ENCODE measurements around the gene TRAPPC2L. TPM values are rescaled to one million over a fixed set of nuclear protein-coding genes. Genes with fewer than 3 reads are reported as not detected.

Gene TRAPPC2L
- total RNA-seq, 6 experiments from 2014 or later = 58.0 to 75.9 (median 65.6) TPM

DNA sequence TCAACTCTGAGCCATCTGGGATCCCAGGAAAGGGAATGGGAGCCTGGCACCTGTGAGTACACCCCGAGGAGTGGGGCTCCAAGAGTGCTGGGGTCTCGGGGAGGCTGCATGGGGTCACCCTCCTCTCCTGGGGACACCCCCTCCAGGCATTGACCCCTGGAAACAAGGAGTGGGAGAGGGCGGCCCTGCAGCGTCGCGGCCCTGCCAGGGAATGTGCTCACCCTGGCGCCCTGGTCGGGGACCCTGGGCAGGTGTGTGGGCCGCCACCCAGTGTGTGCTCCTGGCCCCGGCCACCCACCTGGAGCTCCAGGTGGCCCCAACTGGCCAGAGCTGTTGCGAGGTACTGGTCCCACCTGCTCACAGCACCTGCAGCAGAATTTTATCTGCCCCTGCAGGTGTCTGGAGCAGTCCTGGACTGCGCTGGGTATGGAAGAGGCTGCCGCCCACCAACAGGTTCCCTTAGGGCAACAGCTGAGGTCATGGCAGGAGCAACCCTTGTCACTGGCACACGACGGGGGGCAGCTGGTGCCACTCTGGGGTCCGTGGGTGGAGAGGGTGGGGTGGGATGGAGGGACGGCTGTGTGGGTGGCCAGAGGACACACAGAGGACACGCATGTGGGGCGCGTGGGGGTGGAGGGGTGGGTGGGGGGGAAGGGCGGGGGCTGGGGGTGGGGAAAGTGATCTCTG lies 14.9 kb downstream of the TRAPPC2L start:
- TF ChIP-seq CTCF (IDR thresholded peaks at IDR 0.05) = no peak
- Mint-ChIP-seq H3K27ac (no peak overlapping the region), H3K4me1 (ENCODE audit: low read depth) (no peaks in the 10 kb centered on the region), H3K36me3 (ENCODE audit: low read depth) (no peaks in the 10 kb centered on the region), H3K9me3 (no peaks in the 10 kb centered on the region), H3K27me3 (ENCODE audit: insufficient read depth) (peaks cover 33% of the 10 kb centered on the region), H3K4me3 (no peak overlapping the region)
- DNase-seq = no peak

DNA sequence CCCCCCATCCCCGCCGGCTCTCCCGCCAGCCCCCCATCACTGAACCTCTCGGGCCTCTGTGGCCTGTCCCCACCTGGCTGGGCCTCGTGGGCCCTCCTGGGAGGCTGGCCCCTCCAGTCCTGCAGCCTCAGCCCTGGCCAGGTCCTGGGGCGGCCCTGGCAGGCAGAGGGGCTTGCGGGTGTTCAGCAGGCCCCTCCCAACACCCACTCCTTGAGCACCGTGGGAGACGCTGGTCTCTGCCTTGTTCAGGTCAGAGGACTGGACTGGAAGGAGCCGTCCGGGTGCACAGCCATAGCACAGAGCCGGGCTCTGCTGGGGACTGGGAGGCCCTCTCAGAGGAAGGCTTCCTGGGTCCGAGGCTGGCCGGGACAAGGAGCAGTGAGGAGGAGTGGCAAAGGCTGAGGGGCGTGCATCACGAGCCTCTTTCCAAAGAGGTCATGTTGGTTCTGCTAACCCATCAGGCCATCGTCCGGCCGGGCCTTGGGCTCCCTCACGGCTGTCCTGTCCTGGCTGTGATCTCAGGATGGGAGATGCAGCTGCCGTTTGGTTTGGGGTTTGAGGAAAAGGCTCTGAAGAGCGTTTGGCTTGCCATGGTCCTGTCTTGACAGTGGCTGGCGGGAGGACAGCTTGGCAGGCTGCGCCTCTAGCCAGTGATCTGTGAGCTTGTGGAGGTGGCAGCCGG lies 15.9 kb downstream of the TRAPPC2L start:
- Mint-ChIP-seq H3K4me3 (no peak overlapping the region), H3K27ac (no peak overlapping the region), H3K27me3 (ENCODE audit: insufficient read depth) (peaks cover 33% of the 10 kb centered on the region), H3K36me3 (ENCODE audit: low read depth) (no peaks in the 10 kb centered on the region), H3K9me3 (no peaks in the 10 kb centered on the region), H3K4me1 (ENCODE audit: low read depth) (no peaks in the 10 kb centered on the region)
- TF ChIP-seq CTCF (IDR thresholded peaks at IDR 0.05) = no peak
- no peak for DNase-seq

- Mint-ChIP-seq H3K36me3 (ENCODE audit: low read depth) (no peaks in the 10 kb centered on the region), H3K27ac (no peak overlapping the region), H3K4me1 (ENCODE audit: low read depth) (no peaks in the 10 kb centered on the region), H3K4me3 (no peak overlapping the region), H3K9me3 (no peaks in the 10 kb centered on the region), H3K27me3 (ENCODE audit: insufficient read depth) (peaks cover 28% of the 10 kb centered on the region)
- no peak for TF ChIP-seq CTCF (IDR thresholded peaks at IDR 0.05)
- DNase-seq = no peak
Observed at GRCh38 chr16:88874938-88875599, 18.1 kb downstream of the TRAPPC2L start.

- Mint-ChIP-seq H3K27me3 (ENCODE audit: insufficient read depth) (peaks cover 26% of the 10 kb centered on the region), H3K9me3 (no peaks in the 10 kb centered on the region)
- DNase-seq = no peak
Observed at GRCh38 chr16:88875703-88876234, 18.8 kb downstream of the TRAPPC2L start.

More at GRCh38 chr16:88875703-88876234, 18.8 kb downstream of the TRAPPC2L start:
- no peaks in the 10 kb centered on the region for H3K4me1 Mint-ChIP-seq (ENCODE audit: low read depth)
- no peaks in the 10 kb centered on the region for H3K36me3 Mint-ChIP-seq (ENCODE audit: low read depth)
- TF ChIP-seq CTCF (IDR thresholded peaks at IDR 0.05) = no peak
- no peak overlapping the region for H3K4me3 Mint-ChIP-seq
- H3K27ac Mint-ChIP-seq = no peak overlapping the region
